Measurements from ENCODE around the gene SLFN13.
"Not testable (repeated sequence)": the region's sequence is repeated elsewhere in the genome, so short reads cannot be mapped to it uniquely, and the experiment has no call there.

SLFN13 gene

DNA sequence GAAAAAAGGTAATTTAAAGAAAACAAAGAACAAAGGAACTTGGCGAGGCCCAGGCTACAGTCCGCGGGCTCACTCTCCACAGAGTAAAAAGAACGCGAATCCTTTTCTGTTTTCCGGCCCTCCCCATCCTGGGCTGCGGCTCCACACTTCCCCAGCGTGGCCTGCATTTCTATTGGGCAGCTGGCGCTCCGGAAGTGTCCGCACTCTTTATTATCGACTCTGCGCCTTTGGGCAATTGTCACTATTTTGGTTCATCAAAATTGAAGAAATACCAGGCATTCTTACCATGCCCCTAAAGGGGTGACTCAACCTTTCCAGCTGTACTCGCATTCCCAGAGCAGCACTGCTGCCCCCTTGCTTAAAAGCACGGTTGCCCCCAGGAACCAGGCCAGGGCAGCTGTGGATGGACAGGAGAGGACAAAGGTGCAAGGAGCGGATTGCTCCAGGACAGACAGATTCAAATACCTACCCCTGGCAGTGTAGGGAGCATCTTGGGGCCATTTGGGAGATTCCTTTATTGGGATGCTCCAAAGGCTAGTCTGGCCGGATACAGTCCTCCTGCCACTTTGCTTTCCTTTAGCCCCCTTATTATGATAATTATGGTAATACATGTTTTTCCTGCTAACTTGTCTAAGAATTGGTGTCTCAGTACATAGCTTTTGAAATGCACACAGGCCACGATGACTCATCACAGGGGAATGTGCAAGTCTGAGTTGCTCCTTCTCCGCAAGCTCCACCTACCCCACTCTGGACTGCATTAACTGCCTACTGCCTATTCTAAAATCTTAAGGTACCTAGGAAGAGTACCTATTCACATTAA, 15.3 kb downstream of the SLFN13 start:
- peak; percentile 66 to 73 for DNase-seq (ENCODE audit: low read depth in 2 of 2)

DNA sequence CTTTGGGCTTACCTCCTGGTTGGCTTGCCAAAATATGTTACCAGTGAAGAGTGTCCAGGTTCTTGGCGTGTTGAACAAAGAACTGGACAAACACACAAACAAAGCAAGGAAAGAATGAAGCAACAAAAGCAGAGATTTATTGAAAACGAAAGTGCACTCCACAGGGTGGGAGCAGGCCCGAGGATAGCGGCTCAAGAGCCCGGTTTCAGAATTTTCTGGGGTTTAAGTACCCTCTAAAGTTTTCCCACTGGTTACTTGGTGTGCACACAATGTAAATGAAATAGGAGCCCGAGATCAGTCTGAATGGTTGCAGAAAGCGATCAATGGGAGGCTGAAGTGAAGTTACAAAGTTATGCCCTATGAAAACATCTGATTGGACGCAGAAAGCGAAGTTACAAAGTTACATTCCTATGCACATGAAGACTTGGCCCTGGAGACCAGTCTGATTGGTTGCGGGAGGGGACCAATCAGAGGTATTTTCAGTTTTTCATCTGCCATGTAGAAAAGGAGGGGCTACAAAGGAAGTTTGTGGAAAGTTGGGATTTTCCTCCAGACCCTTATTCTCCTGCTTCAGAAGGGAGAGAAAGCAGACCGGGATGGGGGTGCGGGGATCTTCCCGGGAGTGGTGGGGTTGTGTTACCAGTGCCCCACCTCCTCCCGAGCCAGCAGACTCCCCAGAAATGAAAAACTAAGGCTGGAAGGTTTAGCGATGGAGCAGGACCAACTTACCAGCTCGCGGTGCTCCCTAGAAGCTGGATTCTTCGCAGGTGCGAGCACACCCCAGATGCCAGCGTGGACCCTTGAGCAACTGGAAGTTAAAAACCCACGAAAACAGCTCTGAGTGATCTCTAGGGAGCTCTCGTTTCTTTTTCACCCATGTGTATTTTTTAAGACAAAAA, 16.1 kb downstream of the SLFN13 start, which contains the start of gene SLFN12:
SLFN12 (minus strand) TSS at position 325 of the 899 bp plus-strand sequence. CDS start 9,472 bp downstream, outside the sequence.
- DNase-seq (ENCODE audit: low read depth in 2 of 2): peak; percentile 15 to 30

DNA sequence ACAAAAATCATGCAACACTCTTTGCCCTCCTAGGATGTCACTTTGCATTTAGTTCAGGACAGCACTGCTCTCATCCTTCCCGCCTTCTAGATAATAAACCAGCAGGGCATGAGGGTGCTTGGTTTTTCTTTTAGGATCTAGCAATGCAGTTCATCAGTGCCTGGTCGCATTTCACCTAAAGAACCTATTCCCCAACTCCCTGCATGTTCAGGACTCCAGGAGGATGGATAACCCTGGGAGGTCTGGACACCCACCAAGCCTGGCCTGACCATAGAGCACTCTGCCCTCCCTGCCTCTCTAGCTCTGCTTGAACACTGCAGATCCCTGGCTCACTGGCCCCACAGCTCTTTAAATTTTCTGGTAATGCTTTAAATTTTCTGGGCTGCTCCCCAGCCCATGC, 18.9 kb downstream of the SLFN13 start:
- no peak for DNase-seq (ENCODE audit: low read depth in 2 of 2)

- DNase-seq (ENCODE audit: low read depth in 2 of 2): no peak
Observed at GRCh38 chr17:35428229-35428628, 20.3 kb downstream of the SLFN13 start.

DNA sequence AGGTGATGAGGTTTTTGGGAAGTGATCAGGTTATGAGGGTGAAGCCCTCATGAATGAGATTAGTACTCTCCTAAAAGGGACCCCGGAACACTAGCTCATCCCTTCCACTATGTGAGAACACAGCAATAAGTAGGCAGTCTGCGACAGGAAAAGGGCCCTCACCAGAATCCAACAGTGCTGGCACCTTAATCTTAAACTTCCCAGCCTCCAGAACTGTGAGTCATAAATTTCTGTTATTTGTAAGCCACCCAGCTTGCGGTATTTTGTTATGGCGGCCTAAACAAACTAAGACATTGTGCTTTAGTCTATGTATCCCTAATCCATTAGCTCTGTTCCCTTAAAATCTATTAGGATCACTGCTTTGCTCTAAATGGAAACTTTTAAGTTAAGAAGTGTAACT, 24.8 kb downstream of the SLFN13 start:
- no peak for DNase-seq (ENCODE audit: low read depth in 2 of 2)

GRCh38 chr17:35421069-35421468, 27.5 kb downstream of the SLFN13 start:
- DNase-seq (ENCODE audit: low read depth in 2 of 2): not testable (repeated sequence)

DNA sequence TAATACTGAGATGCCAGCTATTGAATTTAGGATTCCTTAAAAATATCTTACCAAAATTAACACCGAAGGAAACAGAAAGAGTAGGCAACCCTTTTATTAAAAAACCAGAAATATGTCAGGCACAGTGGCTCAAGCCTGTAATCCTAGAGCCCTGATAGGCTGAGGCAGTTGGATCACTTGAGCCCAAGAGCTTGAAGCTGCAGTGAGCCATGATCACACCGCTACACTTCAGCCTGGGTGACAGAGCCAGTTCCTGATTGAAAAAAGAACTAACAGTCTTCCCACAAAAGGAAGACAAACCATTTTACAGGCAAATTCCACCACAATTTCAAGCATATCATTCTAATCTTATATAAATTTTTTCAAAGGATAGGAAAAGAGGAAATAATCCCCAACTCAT, 31.9 kb downstream of the SLFN13 start:
- no peak for DNase-seq (ENCODE audit: low read depth in 2 of 2)

- DNase-seq (ENCODE audit: low read depth in 2 of 2): not testable (repeated sequence)
Observed at GRCh38 chr17:35414707-35415106, 33.9 kb downstream of the SLFN13 start.

GRCh38 chr17:35414247-35414646, 34.3 kb downstream of the SLFN13 start:
- DNase-seq (ENCODE audit: low read depth in 2 of 2): no peak

- DNase-seq (ENCODE audit: low read depth in 2 of 2): no peak
Observed at GRCh38 chr17:35407531-35407930, 41.0 kb downstream of the SLFN13 start.

- DNase-seq (ENCODE audit: low read depth in 2 of 2): no peak
Observed at GRCh38 chr17:35406568-35406967, 42.0 kb downstream of the SLFN13 start.

DNA sequence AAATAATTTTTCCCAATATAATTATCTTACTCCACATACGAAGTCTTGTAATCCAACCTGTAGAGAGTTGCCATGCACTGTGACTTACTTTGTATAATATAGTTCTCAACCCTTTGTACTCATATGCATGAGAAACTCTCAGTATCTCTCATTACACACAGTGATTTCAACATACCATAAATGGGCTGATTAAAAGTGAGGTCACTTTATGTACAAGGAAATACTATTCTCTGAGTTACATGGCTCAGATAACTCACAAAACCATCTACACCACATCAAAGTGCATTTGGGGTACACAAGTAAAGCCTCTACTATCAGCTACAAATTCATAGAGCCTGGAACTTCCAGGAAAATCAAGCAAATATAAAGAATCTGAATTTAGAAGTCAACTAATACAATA, 44.2 kb downstream of the SLFN13 start:
- DNase-seq (ENCODE audit: low read depth in 2 of 2): no peak

DNA sequence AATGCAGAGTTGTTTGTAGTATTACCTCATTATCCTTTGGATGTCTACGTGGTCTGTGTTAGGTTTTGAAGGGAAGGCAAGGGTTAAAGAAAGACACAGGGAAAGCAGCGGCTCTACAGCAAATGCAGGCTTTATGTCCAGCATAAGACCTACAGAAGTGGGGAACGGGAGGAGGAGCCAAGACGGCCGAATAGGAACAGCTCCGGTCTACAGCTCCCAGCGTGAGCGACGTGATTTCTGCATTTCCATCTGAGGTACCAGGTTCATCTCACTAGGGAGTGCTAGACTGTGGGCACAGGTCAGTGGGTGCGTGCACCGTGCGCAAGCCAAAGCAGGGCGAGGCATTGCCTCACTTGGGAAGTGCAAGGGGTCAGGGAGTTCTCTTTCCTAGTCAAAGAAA, 54.8 kb downstream of the SLFN13 start:
- not testable (repeated sequence) for DNase-seq (ENCODE audit: low read depth in 2 of 2)

GRCh38 chr17:35390663-35391062, 57.9 kb downstream of the SLFN13 start:
- no peak for DNase-seq (ENCODE audit: low read depth in 2 of 2)

GRCh38 chr17:35390156-35390555, 58.4 kb downstream of the SLFN13 start:
- DNase-seq (ENCODE audit: low read depth in 2 of 2): no peak

GRCh38 chr17:35387496-35387895, 61.1 kb downstream of the SLFN13 start:
- DNase-seq (ENCODE audit: low read depth in 2 of 2): no peak
